NCI-H1694 (cell line): ENCODE data around the gene OS9.
"Not testable (repeated sequence)": the region's sequence is repeated elsewhere in the genome, so short reads cannot be mapped to it uniquely, and the experiment has no call there.

Experiments
- DNase-seq: peaks from one replicate; lab custom pipeline; 2025; lab: John Stamatoyannopoulos, UW

The OS9 gene, protein sequence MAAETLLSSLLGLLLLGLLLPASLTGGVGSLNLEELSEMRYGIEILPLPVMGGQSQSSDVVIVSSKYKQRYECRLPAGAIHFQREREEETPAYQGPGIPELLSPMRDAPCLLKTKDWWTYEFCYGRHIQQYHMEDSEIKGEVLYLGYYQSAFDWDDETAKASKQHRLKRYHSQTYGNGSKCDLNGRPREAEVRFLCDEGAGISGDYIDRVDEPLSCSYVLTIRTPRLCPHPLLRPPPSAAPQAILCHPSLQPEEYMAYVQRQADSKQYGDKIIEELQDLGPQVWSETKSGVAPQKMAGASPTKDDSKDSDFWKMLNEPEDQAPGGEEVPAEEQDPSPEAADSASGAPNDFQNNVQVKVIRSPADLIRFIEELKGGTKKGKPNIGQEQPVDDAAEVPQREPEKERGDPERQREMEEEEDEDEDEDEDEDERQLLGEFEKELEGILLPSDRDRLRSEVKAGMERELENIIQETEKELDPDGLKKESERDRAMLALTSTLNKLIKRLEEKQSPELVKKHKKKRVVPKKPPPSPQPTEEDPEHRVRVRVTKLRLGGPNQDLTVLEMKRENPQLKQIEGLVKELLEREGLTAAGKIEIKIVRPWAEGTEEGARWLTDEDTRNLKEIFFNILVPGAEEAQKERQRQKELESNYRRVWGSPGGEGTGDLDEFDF

GRCh38 chr12:57693659-57694458 is at the start of gene OS9:
Gene OS9, plus strand, starts transcription at chr12:57694132. Its CDS starts 30 bp downstream, at chr12:57694162.
- DNase-seq = peak; percentile 99

- DNase-seq = peak; percentile 28
Measured at GRCh38 chr12:57645990-57646658, 47.8 kb upstream of the OS9 start.

DNA sequence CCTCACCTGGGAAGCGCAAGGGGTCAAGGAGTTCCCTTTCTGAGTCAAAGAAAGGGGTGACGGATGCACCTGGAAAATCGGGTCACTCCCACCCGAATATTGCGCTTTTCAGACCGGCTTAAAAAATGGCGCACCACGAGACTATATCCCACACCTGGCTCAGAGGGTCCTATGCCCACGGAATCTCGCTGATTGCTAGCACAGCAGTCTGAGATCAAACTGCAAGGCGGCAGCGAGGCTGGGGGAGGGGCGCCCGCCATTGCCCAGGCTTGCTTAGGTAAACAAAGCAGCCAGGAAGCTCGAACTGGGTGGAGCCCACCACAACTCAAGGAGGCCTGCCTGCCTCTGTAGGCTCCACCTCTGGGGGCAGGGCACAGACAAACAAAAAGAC is 47.3 kb upstream of the OS9 start:
- not testable (repeated sequence) for DNase-seq

DNA sequence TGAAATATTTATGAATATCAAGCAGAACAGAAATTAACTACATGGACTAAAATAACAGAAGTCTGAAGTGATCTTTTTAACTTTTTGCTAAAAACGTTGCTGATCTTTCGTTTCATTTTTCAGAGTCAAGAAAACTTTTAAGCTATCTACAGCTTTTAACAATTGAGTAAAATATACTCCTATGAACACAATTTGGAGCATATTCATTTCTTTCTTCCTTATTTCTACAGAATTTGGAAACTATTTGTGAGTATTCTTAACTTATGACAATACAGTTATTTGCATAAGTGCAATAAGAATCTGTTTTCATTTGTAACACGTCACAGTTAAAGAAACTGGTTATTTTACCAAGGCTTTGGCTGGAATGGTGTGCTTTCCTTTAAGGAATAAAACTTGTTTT is 39.9 kb upstream of the OS9 start:
- DNase-seq = no peak

DNA sequence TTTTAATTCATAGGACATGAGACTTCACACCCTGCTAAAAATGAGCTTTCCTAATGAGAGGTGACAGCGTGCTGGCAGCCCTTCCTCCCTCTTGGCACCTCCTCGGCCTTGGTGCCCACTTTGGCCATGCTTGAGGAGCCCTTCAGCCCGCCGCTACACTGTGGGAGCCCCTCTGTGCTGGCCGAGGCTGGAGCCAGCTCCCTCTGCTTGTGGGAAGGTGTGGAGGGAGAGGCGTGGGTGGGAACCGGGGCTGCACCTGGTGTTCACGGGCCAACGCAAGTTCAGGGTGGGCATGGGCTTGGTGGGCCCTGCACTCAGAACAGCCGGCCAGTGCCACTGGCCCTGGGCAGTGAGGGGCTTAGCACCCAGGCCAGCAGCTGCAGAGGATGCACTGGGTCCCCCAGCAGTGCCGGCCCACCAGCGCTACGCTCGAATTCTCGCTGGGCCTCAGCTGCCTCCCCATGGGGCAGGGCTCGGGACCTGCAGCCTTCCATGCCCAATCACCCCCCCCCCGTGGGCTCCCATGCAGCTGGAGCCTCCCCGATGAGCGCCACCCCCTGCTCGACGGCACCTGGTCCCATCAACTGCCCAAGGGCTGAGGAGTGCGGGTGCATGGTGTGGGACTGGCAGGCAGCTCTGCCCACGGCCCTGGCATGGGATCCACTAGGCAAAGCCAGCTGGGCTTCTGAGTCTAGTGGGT is 38.2 kb upstream of the OS9 start:
- no peak for DNase-seq

DNA sequence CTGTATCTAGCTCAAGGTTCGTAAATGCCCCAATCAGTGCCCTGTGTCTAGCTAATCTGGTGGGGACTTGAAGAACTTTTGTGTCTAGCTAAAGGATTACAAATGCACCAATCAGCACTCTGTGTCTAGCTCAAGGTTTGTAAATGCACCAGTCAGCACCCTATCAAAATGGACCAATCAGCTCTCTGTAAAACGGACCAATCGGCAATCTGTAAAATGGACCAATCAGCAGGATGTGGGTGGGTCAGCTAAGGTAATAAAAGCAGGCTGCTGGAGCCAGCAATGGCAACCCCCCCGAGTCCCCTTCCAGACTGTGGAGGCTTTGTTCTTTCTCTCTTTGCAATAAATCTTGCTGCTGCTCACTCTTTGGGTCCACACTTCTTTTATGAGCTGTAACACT is 37.5 kb upstream of the OS9 start:
- not testable (repeated sequence) for DNase-seq

- no peak for DNase-seq
Measured at GRCh38 chr12:57657744-57658143, 36.2 kb upstream of the OS9 start.

DNA sequence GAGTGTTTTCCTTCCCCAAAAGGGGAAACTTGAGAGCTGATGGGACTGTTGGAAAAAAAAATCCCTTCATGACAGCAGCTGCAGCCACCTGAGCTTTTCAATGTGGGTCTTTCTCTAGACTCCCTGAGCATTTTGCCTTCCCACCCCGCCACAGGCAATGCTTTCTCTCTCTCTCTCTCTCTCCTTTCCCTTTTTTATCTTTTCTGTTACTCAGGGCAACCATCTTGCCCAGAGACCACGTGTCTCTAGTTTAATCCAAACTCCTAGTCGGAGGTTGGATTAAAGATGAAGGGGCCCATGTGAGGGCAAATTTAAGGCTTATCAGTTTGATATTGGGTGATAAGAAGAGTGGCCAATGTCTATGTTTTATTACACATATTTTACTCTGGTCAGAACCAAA is 35.0 kb upstream of the OS9 start:
- no peak for DNase-seq

DNA sequence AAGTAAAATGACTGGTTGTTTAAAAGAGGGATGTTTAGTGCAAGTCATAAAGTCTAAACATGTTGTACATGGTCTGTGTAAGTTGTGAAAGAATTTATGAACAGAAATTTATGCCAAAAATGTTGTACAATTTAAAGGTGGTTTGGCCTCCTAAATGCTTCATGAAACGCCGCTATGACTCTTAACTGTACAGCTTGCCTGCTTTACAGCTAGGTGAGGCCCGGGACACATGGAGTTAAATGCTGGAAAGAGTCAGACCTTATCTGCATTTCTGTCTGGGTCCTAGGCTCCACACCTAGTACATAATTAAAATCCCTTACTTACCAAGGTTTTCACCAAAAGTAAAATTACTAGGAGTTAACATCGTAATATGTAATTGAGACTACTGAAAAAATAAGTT is 32.6 kb upstream of the OS9 start:
- DNase-seq = no peak

GRCh38 chr12:57665066-57665820 is 28.7 kb upstream of the OS9 start:
- not testable (repeated sequence) for DNase-seq

DNA sequence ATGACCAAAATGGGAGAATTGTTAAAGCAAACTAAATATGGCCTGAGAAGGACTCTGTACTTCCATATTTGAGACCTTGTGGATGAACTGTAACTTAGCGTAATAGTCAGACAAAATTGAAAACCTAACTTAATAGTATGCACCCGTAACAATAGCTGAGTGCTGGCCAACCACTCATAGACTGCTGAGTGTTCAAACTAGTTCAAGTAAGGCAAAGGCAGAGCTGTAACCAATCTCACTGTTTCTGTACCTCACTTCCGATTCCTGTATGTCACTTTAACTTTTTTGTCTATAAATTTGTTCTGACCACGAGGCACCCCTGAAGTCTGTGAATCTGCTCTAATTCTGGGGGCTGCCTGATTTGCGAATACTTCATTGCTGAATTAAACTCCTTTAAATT is 27.0 kb upstream of the OS9 start:
- no peak for DNase-seq

DNA sequence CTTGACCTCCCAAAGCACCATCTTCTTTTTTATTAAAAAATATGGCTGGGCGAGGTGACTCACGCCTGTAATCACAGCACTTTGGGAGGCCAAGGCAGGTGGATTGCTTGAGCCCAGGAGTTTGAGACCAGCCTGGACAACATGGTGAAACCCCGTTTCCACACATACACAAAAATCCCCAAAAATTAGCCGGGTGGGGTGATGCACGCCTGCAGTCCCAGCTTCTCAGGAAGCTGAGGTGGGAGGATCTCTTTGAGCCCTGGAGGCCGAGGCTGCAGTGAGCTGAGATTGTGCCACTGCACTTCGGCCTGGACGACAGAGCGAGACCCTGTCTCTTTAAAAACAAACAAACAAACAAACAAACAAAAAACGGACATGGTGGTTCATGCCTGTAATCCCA is 24.2 kb upstream of the OS9 start:
- DNase-seq = not testable (repeated sequence)

- DNase-seq = not testable (repeated sequence)
Measured at GRCh38 chr12:57671811-57672210, 22.1 kb upstream of the OS9 start.

DNA sequence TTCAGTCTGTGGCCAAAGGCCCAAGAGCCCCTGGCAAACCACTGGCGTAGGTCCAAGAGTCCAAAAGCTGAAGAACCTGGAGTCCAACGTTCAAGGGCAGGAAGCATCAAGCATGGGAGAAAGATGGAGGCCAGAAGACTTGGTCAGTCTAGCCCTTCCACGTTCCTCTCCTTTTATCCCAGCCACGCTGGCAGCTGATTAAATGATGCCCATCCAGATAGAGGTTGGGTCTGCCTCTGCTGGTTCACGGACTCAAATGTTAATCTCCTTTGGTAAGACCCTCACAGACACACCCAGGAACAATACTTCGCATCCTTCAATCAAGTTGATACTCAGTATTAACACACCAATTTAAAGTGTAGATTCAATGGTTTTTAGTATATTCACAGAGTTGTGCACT is 21.1 kb upstream of the OS9 start:
- no peak for DNase-seq

DNA sequence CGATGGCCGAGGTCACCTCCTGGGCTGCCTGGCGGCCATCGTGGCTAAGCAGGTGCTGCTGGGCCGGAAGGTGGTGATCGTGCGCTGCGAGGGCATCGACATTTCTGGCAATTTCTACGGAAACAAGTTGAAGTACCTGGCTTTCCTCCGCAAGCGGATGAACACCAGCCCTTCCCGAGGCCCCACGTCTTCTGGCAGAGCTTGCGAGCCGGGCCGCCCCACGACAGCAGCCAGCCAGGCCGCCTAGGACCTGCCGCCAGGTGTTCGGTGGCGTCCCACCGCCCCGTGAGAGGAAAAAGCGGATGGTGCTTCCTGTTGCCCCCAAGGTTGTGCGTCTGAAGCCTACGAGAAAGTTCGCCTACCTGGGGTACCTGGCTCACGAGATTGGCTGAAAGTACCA is 19.2 kb upstream of the OS9 start:
- DNase-seq = no peak

DNA sequence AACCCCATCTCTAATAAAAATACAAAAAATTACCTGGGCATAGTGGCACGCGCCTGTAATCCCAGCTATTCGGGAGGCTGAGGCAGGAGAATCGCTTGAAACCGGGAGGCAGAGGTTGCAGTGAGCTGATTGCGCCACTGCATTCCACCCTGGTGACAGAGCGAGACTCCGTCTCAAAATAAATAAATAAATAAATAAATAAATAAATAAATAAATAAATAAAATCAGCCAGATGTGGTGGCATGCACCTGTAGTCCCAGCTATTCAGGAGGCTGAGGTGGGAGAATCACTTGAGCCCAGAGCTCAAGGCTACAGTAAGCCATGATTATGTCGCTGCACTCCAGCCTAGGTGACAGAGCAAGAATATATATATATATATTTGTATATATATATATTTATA is 16.0 kb upstream of the OS9 start:
- not testable (repeated sequence) for DNase-seq

DNA sequence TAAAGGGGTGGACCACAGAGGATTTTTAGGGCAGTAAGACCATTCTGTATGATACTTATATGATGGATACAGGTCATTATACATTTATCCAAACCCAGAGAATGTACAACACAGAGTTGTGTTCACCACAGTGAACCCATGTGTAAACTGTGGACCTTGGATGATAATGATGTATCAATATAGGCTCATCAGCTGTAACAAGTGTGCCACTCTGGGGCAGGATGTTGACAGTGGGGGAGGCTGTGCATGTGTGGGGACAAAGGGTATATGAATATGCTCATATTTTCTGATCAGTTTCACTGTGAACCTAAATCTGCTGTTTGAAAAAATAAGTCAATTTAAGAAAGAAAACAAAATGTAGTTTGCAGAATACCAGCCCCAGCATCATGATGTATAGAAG is 14.2 kb upstream of the OS9 start:
- DNase-seq = no peak

GRCh38 chr12:57687862-57688261 is 6.1 kb upstream of the OS9 start:
- DNase-seq = no peak

DNA sequence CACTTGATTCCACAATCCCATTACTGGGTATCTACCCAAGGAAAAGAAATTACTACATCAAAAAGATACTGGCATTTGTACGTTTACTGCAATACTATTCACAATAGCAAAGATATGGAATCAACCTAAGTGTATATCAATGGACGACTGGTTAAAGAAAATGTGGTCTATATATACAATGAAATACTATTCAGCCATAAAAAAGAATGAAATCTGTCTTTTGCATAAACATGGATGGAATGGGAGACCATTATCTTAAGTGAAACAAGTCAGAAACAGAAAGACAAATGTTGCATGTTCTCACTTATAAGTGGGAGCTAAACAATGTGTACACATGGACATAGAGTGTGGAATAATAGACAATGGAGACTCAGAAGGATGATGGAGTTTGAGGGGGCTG is 5.0 kb upstream of the OS9 start:
- no peak for DNase-seq

GRCh38 chr12:57692500-57692899 is 1.4 kb upstream of the OS9 start:
- no peak for DNase-seq

DNA sequence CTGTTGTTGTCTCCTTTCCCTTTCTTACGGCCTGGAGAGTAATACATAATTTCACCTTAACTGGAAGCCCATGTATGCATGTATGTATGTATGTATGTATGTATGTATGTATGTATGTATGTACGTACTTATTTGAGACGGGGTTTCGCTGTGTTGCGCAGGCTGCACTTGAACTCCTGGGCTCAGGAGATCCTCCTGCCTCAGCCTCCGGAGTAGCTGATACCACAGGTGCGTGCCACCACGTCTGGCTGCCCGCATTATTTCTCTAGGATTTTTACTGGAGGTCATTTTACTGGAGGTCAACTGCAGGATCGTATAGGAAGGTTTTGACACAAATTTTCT is 644 bp upstream of the OS9 start:
- no peak for DNase-seq
